ENCODE results near the gene USP25. TPM values are rescaled to one million over a fixed set of nuclear protein-coding genes. Genes with fewer than 3 reads are reported as not detected.

USP25 gene
- total and polyA plus RNA-seq, 2 donors (not counting 1 experiment from before 2014, with no cell fraction given), result 14.2 to 55.5 TPM

- no CpG with 5 or more reads among the region's 1 CpG for WGBS (ENCODE audit: insufficient coverage)
- Histone ChIP-seq H3K79me2 (ENCODE audit: control insufficient read depth, insufficient read depth, low read length) (no peaks in the 10 kb centered on the region), H3K4me3 (ENCODE audit: control extremely low read depth in 1 of 5, extremely low read depth in 1 of 5, insufficient read depth in 1 of 5, low read depth in 2 of 5, low read length in 4 of 5) (no peak overlapping the region), H3K4me2 (replicated peaks; ENCODE audit: low read depth, low read length, poor library complexity, severe bottlenecking) (no peak overlapping the region), H2AFZ (ENCODE audit: insufficient read depth, low read depth, low read length, poor library complexity, severe bottlenecking) (no peak overlapping the region), H3K27ac (ENCODE audit: low read length in 2 of 2) (no peak overlapping the region), H3K9me3 (ENCODE audit: control extremely low read depth in 1 of 3, control insufficient read depth in 2 of 3, insufficient read depth in 1 of 3, low read length in 2 of 3) (no peaks in the 10 kb centered on the region), H4K20me1 (ENCODE audit: control insufficient read depth, insufficient read depth, low read length, poor library complexity, severe bottlenecking) (no peaks in the 10 kb centered on the region), H3K36me3 (replicated peaks in 1 of 2; ENCODE audit: control extremely low read depth in 1 of 2, control insufficient read depth in 1 of 2, extremely low read depth in 1 of 2, insufficient read depth in 2 of 2, low read length in 1 of 2) (no peaks in the 10 kb centered on the region), H3K9ac (ENCODE audit: low read length) (no peak overlapping the region), H3K4me1 (ENCODE audit: control insufficient read depth in 2 of 2, insufficient read depth in 2 of 2, low read length in 2 of 2) (no peaks in the 10 kb centered on the region), H3K27me3 (replicated peaks in 1 of 4; ENCODE audit: control extremely low read depth in 1 of 4, control insufficient read depth in 3 of 4, insufficient read depth in 4 of 4, low read length in 3 of 4) (no peaks in the 10 kb centered on the region)
- no peak for TF ChIP-seq CTCF (IDR thresholded peaks at IDR 0.05)
- TF ChIP-seq EZH2 (IDR thresholded peaks at IDR 0.05; ENCODE audit: borderline replicate concordance, insufficient read depth, low read depth, low read length, poor library complexity, severe bottlenecking), result no peak
- Mint-ChIP-seq H3K9me3 (ENCODE audit: insufficient read depth) (no peaks in the 10 kb centered on the region), H3K27ac (no peak overlapping the region), H3K4me1 (no peaks in the 10 kb centered on the region), H3K27me3 (peaks cover 8% of the 10 kb centered on the region), H3K4me3 (no peak overlapping the region)
- ChIA-PET CTCF (no interaction called here), POLR2A (no interaction called here)
- intact Hi-C loops (cut with micrococcal nuclease), result no loop called here
- no peak for ATAC-seq (ENCODE audit: low read depth)
- no peak for DNase-seq
These were observed 43.3 kb upstream of the USP25 start for GRCh38 chr21:15686506-15686905.

DNA sequence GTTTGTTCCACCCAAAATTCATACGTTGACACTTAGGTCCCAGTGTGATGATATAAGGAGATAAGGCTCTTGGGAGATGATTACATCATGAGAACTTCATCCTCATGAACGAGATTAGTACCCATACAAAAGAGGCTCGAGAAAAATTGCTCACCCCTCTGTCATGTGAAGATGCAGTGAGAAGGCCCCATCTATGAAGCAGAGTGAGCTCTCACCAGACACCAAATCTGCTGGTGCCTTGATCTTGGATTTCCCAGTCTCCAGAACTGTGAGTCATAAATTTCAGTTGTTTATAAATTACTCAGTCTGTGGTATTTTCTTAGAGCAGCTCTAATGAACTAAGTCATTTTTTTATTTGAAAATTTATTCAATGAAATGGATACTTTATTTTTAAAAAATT is 42.6 kb upstream of the USP25 start:
- CTCF ChIA-PET, result no interaction called here

More for the DNA sequence above, 42.6 kb upstream of the USP25 start:
- Histone ChIP-seq H3K9me3 (ENCODE audit: control extremely low read depth in 1 of 3, control insufficient read depth in 2 of 3, insufficient read depth in 1 of 3, low read length in 2 of 3) (no peaks in the 10 kb centered on the region), H3K4me1 (ENCODE audit: control insufficient read depth in 2 of 2, insufficient read depth in 2 of 2, low read length in 2 of 2) (no peaks in the 10 kb centered on the region), H3K27ac (ENCODE audit: low read length in 2 of 2) (no peak overlapping the region), H3K36me3 (replicated peaks in 1 of 2; ENCODE audit: control extremely low read depth in 1 of 2, control insufficient read depth in 1 of 2, extremely low read depth in 1 of 2, insufficient read depth in 2 of 2, low read length in 1 of 2) (no peaks in the 10 kb centered on the region), H3K27me3 (replicated peaks in 1 of 4; ENCODE audit: control extremely low read depth in 1 of 4, control insufficient read depth in 3 of 4, insufficient read depth in 4 of 4, low read length in 3 of 4) (no peaks in the 10 kb centered on the region), H3K4me2 (replicated peaks; ENCODE audit: low read depth, low read length, poor library complexity, severe bottlenecking) (no peak overlapping the region), H4K20me1 (ENCODE audit: control insufficient read depth, insufficient read depth, low read length, poor library complexity, severe bottlenecking) (no peaks in the 10 kb centered on the region), H3K4me3 (ENCODE audit: control extremely low read depth in 1 of 5, extremely low read depth in 1 of 5, insufficient read depth in 1 of 5, low read depth in 2 of 5, low read length in 4 of 5) (no peak overlapping the region), H3K79me2 (ENCODE audit: control insufficient read depth, insufficient read depth, low read length) (no peaks in the 10 kb centered on the region), H2AFZ (ENCODE audit: insufficient read depth, low read depth, low read length, poor library complexity, severe bottlenecking) (no peak overlapping the region), H3K9ac (ENCODE audit: low read length) (no peak overlapping the region)
- Mint-ChIP-seq H3K4me1 (no peaks in the 10 kb centered on the region), H3K27ac (no peak overlapping the region), H3K4me3 (no peak overlapping the region), H3K27me3 (peaks cover 9% of the 10 kb centered on the region), H3K9me3 (ENCODE audit: insufficient read depth) (no peaks in the 10 kb centered on the region)
- intact Hi-C loops (cut with micrococcal nuclease), result no loop called here
- POLR2A ChIA-PET, result no interaction called here
- ATAC-seq (ENCODE audit: low read depth) (no peak), DNase-seq (no peak)
- 60% methylated on average over 1 of the region's 3 CpGs for WGBS (ENCODE audit: insufficient coverage)
- TF ChIP-seq CTCF (IDR thresholded peaks at IDR 0.05) (no peak), EZH2 (IDR thresholded peaks at IDR 0.05; ENCODE audit: borderline replicate concordance, insufficient read depth, low read depth, low read length, poor library complexity, severe bottlenecking) (no peak)

All from B cell (primary cell).